K562 (cell line): ENCODE data around the gene PPP6C. TPM values are rescaled to one million over a fixed set of nuclear protein-coding genes. Genes with fewer than 3 reads are reported as not detected.

Experiments
- CREM ChIP-seq: IDR thresholded peaks from 2 replicates; pipeline ENCODE4 v1.6.1; 2014; ENCODE audit warnings: antibody characterized with exemption, low read depth
- E2F6 ChIP-seq, 2 experiments: IDR thresholded peaks; 2 replicates each; pipeline ENCODE4 v1.6.1; 2011; ENCODE audit warnings: borderline replicate concordance in 1 of 2, control low read depth in 1 of 2, low read depth in 1 of 2, low read length in 1 of 2, mild to moderate bottlenecking in 1 of 2, mixed read lengths in 1 of 2, moderate library complexity in 1 of 2; ENCODE audit not compliant: insufficient read depth in 1 of 2, insufficient read length in 1 of 2, poor library complexity in 1 of 2, severe bottlenecking in 1 of 2; ENCODE audit errors: extremely low read depth in 1 of 2
- ELF1 ChIP-seq: fragments of 200-800 bp; sonication (Bioruptor generic); IDR thresholded peaks from 2 replicates; pipeline ENCODE4 v1.6.1; 2016; ENCODE audit warnings: missing genetic modification characterization, missing compliant biosample characterization
- HMBOX1 ChIP-seq: sonication (generic); IDR thresholded peaks from 2 replicates; pipeline ENCODE4 v1.6.1; 2016
- KDM2B ChIP-seq: fragments of 250-450 bp; sonication (Bioruptor Pico); IDR thresholded peaks from 2 replicates; pipeline ENCODE4 v1.8.0; 2021; ENCODE audit warnings: mild to moderate bottlenecking, moderate library complexity
- MAZ ChIP-seq, 2 experiments: fragments of 450-650 bp in 1 of 2; sonication (generic) in 1 of 2; formaldehyde crosslinking; IDR thresholded peaks in 1 of 2; conservative IDR thresholded peaks in 1 of 2; 2 replicates each; pipeline versions ENCODE4 v1.4.0 to v1.5.0; 2020; ENCODE audit warnings: mild to moderate bottlenecking in 1 of 2, missing genetic modification reagents in 1 of 2
- MTA3 ChIP-seq: fragments of 450-650 bp; formaldehyde crosslinking; IDR thresholded peaks from 2 replicates; pipeline ENCODE4 v1.6.1; 2017; ENCODE audit warnings: mild to moderate bottlenecking, borderline replicate concordance
- NR2C2 ChIP-seq, 2 experiments: fragments of 200-800 bp in 1 of 2; sonication (Bioruptor generic) in 1 of 2; sonication (generic) in 1 of 2; formaldehyde crosslinking in 1 of 2; IDR thresholded peaks; 2 replicates each; pipeline versions ENCODE4 v1.6.1 to v1.8.0; 2016 to 2022; ENCODE audit warnings: mild to moderate bottlenecking in 1 of 2, missing compliant biosample characterization in 1 of 2, missing genetic modification characterization in 1 of 2, missing genetic modification reagents in 1 of 2
- TOE1 ChIP-seq, 2 experiments: fragments of 450-650 bp in 1 of 2; sonication (generic) in 1 of 2; formaldehyde crosslinking in 1 of 2; IDR thresholded peaks; 2 replicates each; pipeline versions ENCODE4 v1.7.1 to v1.8.0; 2016 to 2022; ENCODE audit warnings: borderline replicate concordance in 2 of 2, mild to moderate bottlenecking in 2 of 2, antibody characterized with exemption in 1 of 2, inconsistent platforms in 1 of 2, low read depth in 1 of 2, missing genetic modification reagents in 1 of 2, moderate library complexity in 1 of 2
- USF2 ChIP-seq: sonication (generic); formaldehyde crosslinking; IDR thresholded peaks from 2 replicates; pipeline ENCODE4 v1.5.0; 2020; ENCODE audit warnings: missing genetic modification reagents
- ZBTB7A ChIP-seq: IDR thresholded peaks from 2 replicates; pipeline ENCODE4 v1.6.1; 2011; ENCODE audit warnings: low read depth, mild to moderate bottlenecking, low read length, moderate library complexity, borderline replicate concordance; ENCODE audit not compliant: control insufficient read depth
- ZNF12 ChIP-seq: sonication (generic); formaldehyde crosslinking; IDR thresholded peaks from 2 replicates; pipeline ENCODE4 v1.4.0; 2020; ENCODE audit warnings: mild to moderate bottlenecking, missing genetic modification reagents
- ZNF586 ChIP-seq: fragments of 450-650 bp; formaldehyde crosslinking; conservative IDR thresholded peaks from 2 replicates; pipeline ENCODE4 v1.4.0; 2020; ENCODE audit warnings: mild to moderate bottlenecking, moderate library complexity
- ZNF740 ChIP-seq, 3 experiments: fragments of 200-800 bp in 1 of 3; sonication (Bioruptor generic) in 1 of 3; sonication (generic) in 1 of 3; formaldehyde crosslinking in 1 of 3; IDR thresholded peaks; 2 replicates each; pipeline versions ENCODE4 v1.6.1 to v1.8.0; 2016 to 2022; ENCODE audit warnings: mild to moderate bottlenecking in 2 of 3, missing compliant biosample characterization in 2 of 3, missing genetic modification characterization in 2 of 3, missing genetic modification reagents in 1 of 3
- polyA plus RNA-seq, 8 experiments: library from polyadenylated mRNA; depleted of rRNA in 4 of 8; stranded (reverse) in 5 of 8; unstranded in 3 of 8; fragments of >200 nt; fragmentation: Nextera tagmentation in 2 of 8; fragmentation: Illumina TruSeq in 1 of 8; extraction: Ambion mirVana in 2 of 8; extraction: Trizol in 1 of 8; gene quantifications; 2 replicates each; pipeline versions ENCODE4 v1.2.1 to v1.2.3, GENCODE V29; 2011 to 2014; ENCODE audit warnings: inconsistent platforms in 1 of 8, missing spikeins in 1 of 8
- total RNA-seq, 7 experiments: library from RNA; depleted of rRNA in 6 of 7; stranded (reverse); fragments of >200 nt in 6 of 7; fragmentation: Illumina TruSeq in 2 of 7; extraction: Trizol in 2 of 7; gene quantifications; 2 replicates each; pipeline versions ENCODE4 v1.2.1 to v1.2.3, GENCODE V29; 2011 to 2021; ENCODE audit warnings: low replicate concordance in 1 of 7

The PPP6C gene
- total and polyA plus RNA-seq, 9 of the 15 experiments (the other 6 are each of a cell fraction or from before 2014, with no cell fraction given) = 18.8 to 44.8 (median 38.3) TPM

- TF ChIP-seq ZNF586 (CRISPR knock-in tag) = no peak
- TF ChIP-seq CREM = peak; percentile 33; the same call in 1 of the 2 replicates
- TF ChIP-seq MAZ (CRISPR knock-in tag; conservative IDR thresholded peaks at IDR 0.05 in 1 of 2, IDR thresholded peaks at IDR 0.05 in 1 of 2) = peak; percentile 76 to 88
- TF ChIP-seq MTA3 = 0 out of 2 replicates have a peak, but pooled peaks have one; percentile 72
- TF ChIP-seq ZBTB7A = peak; percentile 95
- TF ChIP-seq E2F6 (IDR thresholded peaks at IDR 0.05; ENCODE audit: borderline replicate concordance in 1 of 2, extremely low read depth in 1 of 2, insufficient read depth in 1 of 2, insufficient read length in 1 of 2, low read depth in 1 of 2, low read length in 1 of 2, poor library complexity in 1 of 2, severe bottlenecking in 1 of 2) = peak; percentile 43 to 55
- TF ChIP-seq ZNF740 (CRISPR knock-in tag; IDR thresholded peaks at IDR 0.05) = 0 out of 2 replicates have a peak, but pooled peaks have one; percentile 58
- no peak for TF ChIP-seq ZNF740 (tag; IDR thresholded peaks at IDR 0.05)
- peak; percentile 94 for TF ChIP-seq ELF1
- TF ChIP-seq NR2C2 (CRISPR knock-in tag; IDR thresholded peaks at IDR 0.05) = no peak
- TF ChIP-seq NR2C2 (tag; IDR thresholded peaks at IDR 0.05) = peak; percentile 60
- peak; percentile 71 for TF ChIP-seq USF2 (CRISPR knock-in tag)
- TF ChIP-seq KDM2B (CRISPR knock-in tag) = no peak
- TF ChIP-seq ZNF12 (CRISPR knock-in tag) = no peak
- peak; percentile 27; the same call in 1 of the 2 replicates for TF ChIP-seq TOE1 (IDR thresholded peaks at IDR 0.05; ENCODE audit: borderline replicate concordance)
- TF ChIP-seq TOE1 (CRISPR knock-in tag; IDR thresholded peaks at IDR 0.05; ENCODE audit: borderline replicate concordance, low read depth) = no peak
- TF ChIP-seq HMBOX1 = 0 out of 2 replicates have a peak, but pooled peaks have one; percentile 13
Observed at GRCh38 chr9:125200216-125201047, 10.8 kb upstream of the PPP6C start, which contains the start of gene RABEPK (continued).
